Measurements from ENCODE around the gene AFM. TPM values are rescaled to one million over a fixed set of nuclear protein-coding genes. Genes with fewer than 3 reads are reported as not detected.

The AFM gene
- total and polyA plus RNA-seq, 2 of the 8 experiments (the other 6 are each of a cell fraction or from before 2014, with no cell fraction given): not detected

DNA sequence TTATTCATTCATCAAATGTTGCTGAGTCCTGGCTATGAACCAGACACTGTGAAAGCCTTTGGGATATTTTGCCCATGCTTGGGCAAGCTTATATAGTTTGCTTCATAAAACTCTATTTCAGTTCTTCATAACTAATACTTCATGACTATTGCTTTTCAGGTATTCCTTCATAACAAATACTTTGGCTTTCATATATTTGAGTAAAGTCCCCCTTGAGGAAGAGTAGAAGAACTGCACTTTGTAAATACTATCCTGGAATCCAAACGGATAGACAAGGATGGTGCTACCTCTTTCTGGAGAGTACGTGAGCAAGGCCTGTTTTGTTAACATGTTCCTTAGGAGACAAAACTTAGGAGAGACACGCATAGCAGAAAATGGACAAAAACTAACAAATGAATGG is 47.2 kb upstream of the AFM start:
- Histone ChIP-seq H3K79me2 (ENCODE audit: control insufficient read depth in 1 of 2, insufficient read depth in 2 of 2, low read length in 2 of 2) (no peaks in the 10 kb centered on the region), H3K36me3 (ENCODE audit: control insufficient read depth in 2 of 4, insufficient read depth in 4 of 4, low read length in 3 of 4) (no peaks in the 10 kb centered on the region), H2AFZ (ENCODE audit: low read length) (peak overlapping the region; percentile 92; the same call in 1 of the 2 replicates), H2BK20ac (ENCODE audit: low read length) (no peak overlapping the region), H2BK120ac (replicated peaks; ENCODE audit: low read depth, low read length) (no peak overlapping the region), H3K4me2 (ENCODE audit: insufficient read depth in 1 of 2, low read depth in 2 of 2, low read length in 2 of 2) (no peak overlapping the region), H3K4ac (replicated peaks; ENCODE audit: insufficient read length, low read depth, low read length) (no peak overlapping the region), H2AK5ac (ENCODE audit: low read depth, low read length) (no peak overlapping the region), H3K23ac (ENCODE audit: insufficient read length) (no peak overlapping the region), H3K9me3 (ENCODE audit: insufficient read depth in 2 of 2, low read depth in 1 of 2, low read length in 1 of 2) (no peaks in the 10 kb centered on the region), H4K5ac (ENCODE audit: insufficient read length, low read depth, low read length) (no peak overlapping the region), H4K20me1 (replicated peaks in 1 of 2; ENCODE audit: control insufficient read depth in 1 of 2, insufficient read depth in 2 of 2, low read length in 2 of 2) (no peaks in the 10 kb centered on the region), H2BK15ac (ENCODE audit: low read length) (no peak overlapping the region), H3K9ac (replicated peaks in 1 of 4; ENCODE audit: extremely low read depth in 1 of 4, low read depth in 3 of 4, low read length in 3 of 4) (no peak overlapping the region), H2BK12ac (ENCODE audit: low read depth, low read length) (no peak overlapping the region), H3K14ac (ENCODE audit: insufficient read length) (no peak overlapping the region), H3K23me2 (ENCODE audit: low read depth, low read length) (no peaks in the 10 kb centered on the region), H3K18ac (ENCODE audit: extremely low read depth, low read length) (no peak overlapping the region), H3K27me3 (replicated peaks in 1 of 4; ENCODE audit: control insufficient read depth in 3 of 4, extremely low read depth in 1 of 4, insufficient read depth in 3 of 4, low read length in 3 of 4) (no peaks in the 10 kb centered on the region), H3K79me1 (ENCODE audit: low read depth, low read length) (no peaks in the 10 kb centered on the region), H3K27ac (ENCODE audit: low read depth, low read length) (no peak overlapping the region), H4K91ac (replicated peaks; ENCODE audit: insufficient read length, low read length) (no peak overlapping the region), H3K4me1 (replicated peaks in 1 of 4; ENCODE audit: control insufficient read depth in 3 of 4, insufficient read depth in 4 of 4, low read length in 3 of 4) (no peaks in the 10 kb centered on the region), H4K8ac (ENCODE audit: extremely low read depth, insufficient read depth, low read length) (no peak overlapping the region), H3K4me3 (ENCODE audit: extremely low read depth in 1 of 4, insufficient read depth in 2 of 4, low read depth in 3 of 4, low read length in 4 of 4) (no peak overlapping the region), H2BK5ac (ENCODE audit: low read depth, low read length) (no peak overlapping the region), H3K56ac (replicated peaks; ENCODE audit: insufficient read length, low read depth, low read length) (no peak overlapping the region)
- FAIRE-seq (peak; percentile 50), DNase-seq (ENCODE audit: low read depth in 1 of 2, low spot score in 2 of 2) (no peak)
- WGBS, 2 experiments (ENCODE audit: extremely low coverage in 1 of 2, insufficient coverage in 1 of 2, insufficient read length in 1 of 2, insufficient replicate concordance in 2 of 2, low coverage in 1 of 2, low lambda C conversion rate in 2 of 2, missing lambda C conversion rate in 1 of 2): 48% methylated on average over 3 of the region's 3 CpGs; no CpG with 5 or more reads in 1 of the 2 experiments
- POLR2A ChIA-PET (ENCODE audit: partially characterized antibody): no interaction called here
- CTCF ChIA-PET (ENCODE audit: partially characterized antibody): interaction anchor here (0.7 to 6.9 kb wide), 19 partner anchors 10 to 135 kb away, joined by 3 to 83 read pairs (median 4); no protein-coding TSS in a partner anchor
- no peak for TF ChIP-seq CBX8 (IDR thresholded peaks at IDR 0.05; ENCODE audit: borderline replicate concordance, low read depth, low read length)
